GM12801 (cell line): ENCODE data around the gene KCNQ2.

ENCODE experiments used
- CTCF ChIP-seq: IDR thresholded peaks from one replicate; pipeline ENCODE4 v1.5.1; 2011; ENCODE audit warnings: control low read depth; ENCODE audit not compliant: insufficient read length; ENCODE audit errors: extremely low read depth

Gene KCNQ2

GRCh38 chr20:63363013-63363957 is 109.2 kb downstream of the KCNQ2 start:
- no peak for TF ChIP-seq CTCF

- no peak for TF ChIP-seq CTCF
Observed at GRCh38 chr20:63362436-63363009, 109.9 kb downstream of the KCNQ2 start.

GRCh38 chr20:63361519-63362435 is 110.7 kb downstream of the KCNQ2 start:
- no peak for TF ChIP-seq CTCF

- TF ChIP-seq CTCF, result no peak
Observed at GRCh38 chr20:63360850-63361518, 111.5 kb downstream of the KCNQ2 start, which contains the start of gene CHRNA4. TSS of gene CHRNA4 (minus strand) at chr20:63361349. CDS start at chr20:63361165, 184 bp downstream.

GRCh38 chr20:63359937-63360849 is 112.3 kb downstream of the KCNQ2 start:
- TF ChIP-seq CTCF, result no peak

GRCh38 chr20:63359164-63359934 is 113.1 kb downstream of the KCNQ2 start:
- TF ChIP-seq CTCF, result no peak
